GM19455 (cell line): ENCODE data around the gene ZBTB21.
"Not testable (repeated sequence)": the region's sequence is repeated elsewhere in the genome, so short reads cannot be mapped to it uniquely, and the experiment has no call there.

Source experiments
- ATAC-seq: cut with Tn5 transposase; IDR thresholded peaks from one replicate; pipeline ENCODE4 v1.9.1; 2021; ENCODE audit not compliant: unreplicated experiment

Gene ZBTB21

GRCh38 chr21:41995577-41995976 lies 14.6 kb downstream of the ZBTB21 start:
- no peak for ATAC-seq

- not testable (repeated sequence) for ATAC-seq
Observed at GRCh38 chr21:41994613-41995012, 15.5 kb downstream of the ZBTB21 start.

GRCh38 chr21:41993744-41994143 lies 16.4 kb downstream of the ZBTB21 start:
- no peak for ATAC-seq

GRCh38 chr21:41992576-41992975 lies 17.6 kb downstream of the ZBTB21 start:
- no peak for ATAC-seq

- no peak for ATAC-seq
Observed at GRCh38 chr21:41991659-41992058, 18.5 kb downstream of the ZBTB21 start.

- ATAC-seq, result no peak
Observed at GRCh38 chr21:41989698-41990097, 20.5 kb downstream of the ZBTB21 start.

- ATAC-seq, result no peak
Observed at GRCh38 chr21:41987310-41987709, 22.9 kb downstream of the ZBTB21 start.

- ATAC-seq, result no peak
Observed at GRCh38 chr21:41985662-41986416, 24.3 kb downstream of the ZBTB21 start.

GRCh38 chr21:41983229-41983628 lies 26.9 kb downstream of the ZBTB21 start:
- ATAC-seq, result no peak

GRCh38 chr21:41980561-41980960 lies 29.6 kb downstream of the ZBTB21 start:
- ATAC-seq, result no peak

- no peak for ATAC-seq
Observed at GRCh38 chr21:41979751-41980369, 30.3 kb downstream of the ZBTB21 start.

- no peak for ATAC-seq
Observed at GRCh38 chr21:41979335-41979734, 30.8 kb downstream of the ZBTB21 start.

GRCh38 chr21:41977034-41977950 lies 32.9 kb downstream of the ZBTB21 start:
- no peak for ATAC-seq

GRCh38 chr21:41976611-41977010 lies 33.5 kb downstream of the ZBTB21 start:
- ATAC-seq, result no peak

GRCh38 chr21:41975391-41976272 lies 34.5 kb downstream of the ZBTB21 start:
- ATAC-seq, result no peak

GRCh38 chr21:41974752-41975053 lies 35.5 kb downstream of the ZBTB21 start:
- ATAC-seq, result no peak

- ATAC-seq, result no peak
Observed at GRCh38 chr21:41973861-41974751, 36.1 kb downstream of the ZBTB21 start.

- no peak for ATAC-seq
Observed at GRCh38 chr21:41973427-41973831, 36.7 kb downstream of the ZBTB21 start.

GRCh38 chr21:41972511-41973205 lies 37.5 kb downstream of the ZBTB21 start:
- no peak for ATAC-seq
